ENCODE data around the gene RUNDC1. TPM values are rescaled to one million over a fixed set of nuclear protein-coding genes. Genes with fewer than 3 reads are reported as not detected.
"Not testable (repeated sequence)": the region's sequence is repeated elsewhere in the genome, so short reads cannot be mapped to it uniquely, and the experiment has no call there.

Gene RUNDC1
- total RNA-seq, 1 experiment from 2014 or later: 11.2 TPM

DNA sequence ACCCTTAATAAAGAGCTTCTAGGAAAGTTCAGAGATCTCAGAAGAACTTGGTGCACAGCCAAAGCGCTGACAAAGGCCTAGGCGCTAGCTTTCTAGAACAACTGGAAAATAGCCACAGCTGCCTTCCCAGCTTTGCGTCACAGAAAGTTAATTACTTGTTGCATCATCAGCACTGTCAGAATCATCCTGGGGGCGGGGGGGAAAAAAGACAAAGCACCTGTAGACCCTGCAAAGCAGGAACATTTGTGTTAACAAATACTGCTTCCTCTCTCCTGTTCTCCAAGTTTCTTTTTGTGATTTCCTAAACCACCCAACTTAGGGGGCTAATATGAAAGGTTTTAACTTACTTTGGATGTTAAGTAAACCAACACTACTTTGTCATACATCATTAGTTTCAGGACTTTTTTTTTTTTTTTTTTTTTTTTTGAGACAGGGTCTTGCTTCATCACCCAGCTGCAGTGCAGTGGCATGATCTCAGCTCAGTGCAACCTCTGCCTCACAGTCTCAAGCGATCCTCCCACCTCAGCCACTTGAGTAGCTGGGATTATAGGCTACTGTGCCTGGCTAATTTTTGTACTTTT lies 11.3 kb upstream of the RUNDC1 start:
- in situ Hi-C loops (cut with HindIII; ENCODE audit: low pct_unique_long_range_greater_than_20kb, low sequenced_read_pairs) (no loop called here), intact Hi-C loops (cut with micrococcal nuclease; ENCODE audit: unreplicated experiment) (no loop called here)
- no peaks in the 10 kb centered on the region for H3K36me3 ChIP-seq (ENCODE audit: control insufficient read depth, insufficient read depth, low read length)
- CTCF ChIA-PET: no interaction called here
- POLR2A ChIA-PET: interaction anchor here (0.6 to 0.7 kb wide), 4 partner anchors 9 to 135 kb away, joined by 5 to 10 read pairs (median 7); no protein-coding TSS in a partner anchor
- no peak overlapping the region for H3K4me3 ChIP-seq (ENCODE audit: low read depth in 2 of 2, low read length in 2 of 2)
- no TSS peak for BruUV-seq (replicated peaks)
- ATAC-seq (no peak), DNase-seq (ENCODE audit: low read depth, low spot score) (no peak)
- no peaks in the 10 kb centered on the region for H3K4me1 ChIP-seq (ENCODE audit: control insufficient read depth, insufficient read depth, low read length)
- H3K9me3 ChIP-seq (ENCODE audit: control insufficient read depth, insufficient read depth, low read depth, low read length): no peaks in the 10 kb centered on the region
- TF ChIP-seq TCF7L2 (IDR thresholded peaks at IDR 0.05; ENCODE audit: low read depth, low read length) (no peak), POLR2AphosphoS5 (IDR thresholded peaks at IDR 0.05; ENCODE audit: low read depth, low read length) (no peak), SIN3A (IDR thresholded peaks at IDR 0.05; ENCODE audit: borderline replicate concordance, insufficient read depth, low read depth, low read length) (no peak), REST (IDR thresholded peaks at IDR 0.05; ENCODE audit: insufficient read depth in 1 of 2, low read depth in 2 of 2, low read length in 1 of 2) (no peak)
- TF ChIP-seq, protein P1, sequence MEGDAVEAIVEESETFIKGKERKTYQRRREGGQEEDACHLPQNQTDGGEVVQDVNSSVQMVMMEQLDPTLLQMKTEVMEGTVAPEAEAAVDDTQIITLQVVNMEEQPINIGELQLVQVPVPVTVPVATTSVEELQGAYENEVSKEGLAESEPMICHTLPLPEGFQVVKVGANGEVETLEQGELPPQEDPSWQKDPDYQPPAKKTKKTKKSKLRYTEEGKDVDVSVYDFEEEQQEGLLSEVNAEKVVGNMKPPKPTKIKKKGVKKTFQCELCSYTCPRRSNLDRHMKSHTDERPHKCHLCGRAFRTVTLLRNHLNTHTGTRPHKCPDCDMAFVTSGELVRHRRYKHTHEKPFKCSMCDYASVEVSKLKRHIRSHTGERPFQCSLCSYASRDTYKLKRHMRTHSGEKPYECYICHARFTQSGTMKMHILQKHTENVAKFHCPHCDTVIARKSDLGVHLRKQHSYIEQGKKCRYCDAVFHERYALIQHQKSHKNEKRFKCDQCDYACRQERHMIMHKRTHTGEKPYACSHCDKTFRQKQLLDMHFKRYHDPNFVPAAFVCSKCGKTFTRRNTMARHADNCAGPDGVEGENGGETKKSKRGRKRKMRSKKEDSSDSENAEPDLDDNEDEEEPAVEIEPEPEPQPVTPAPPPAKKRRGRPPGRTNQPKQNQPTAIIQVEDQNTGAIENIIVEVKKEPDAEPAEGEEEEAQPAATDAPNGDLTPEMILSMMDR (IDR thresholded peaks at IDR 0.05): no peak
- no peak overlapping the region for H3K27ac ChIP-seq (ENCODE audit: low read length)
- no peaks in the 10 kb centered on the region for H3K27me3 ChIP-seq (ENCODE audit: control insufficient read depth, insufficient read depth, low read length)

DNA sequence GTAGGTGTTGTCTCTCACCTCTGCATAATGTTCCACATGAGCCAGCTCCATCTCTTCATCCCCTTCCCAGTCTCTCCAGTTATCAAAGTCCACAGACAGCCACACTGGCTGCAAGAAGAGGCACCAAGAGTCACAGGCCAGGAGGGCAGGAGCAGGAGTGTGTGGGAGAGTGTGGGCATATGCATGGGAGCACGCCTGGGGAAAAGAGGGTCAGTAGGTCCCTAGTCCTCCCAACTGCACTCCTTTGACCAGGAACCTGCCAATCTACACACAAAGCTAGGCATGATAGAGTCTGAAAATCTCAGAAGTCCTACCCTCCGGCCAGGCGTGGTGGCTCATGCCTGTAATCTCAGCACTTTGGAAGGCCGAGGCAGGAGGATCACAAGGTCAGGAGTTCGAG lies 8.8 kb upstream of the RUNDC1 start:
- H3K27me3 ChIP-seq (ENCODE audit: control insufficient read depth, insufficient read depth, low read length): no peaks in the 10 kb centered on the region
- ATAC-seq (peak; percentile 45; the same call in 1 of the 2 replicates), DNase-seq (ENCODE audit: low read depth, low spot score) (no peak)
- CTCF ChIA-PET: no interaction called here
- POLR2A ChIA-PET: no interaction called here
- H3K36me3 ChIP-seq (ENCODE audit: control insufficient read depth, insufficient read depth, low read length): no peaks in the 10 kb centered on the region
- no peak overlapping the region for H3K27ac ChIP-seq (ENCODE audit: low read length)
- H3K9me3 ChIP-seq (ENCODE audit: control insufficient read depth, insufficient read depth, low read depth, low read length): no peaks in the 10 kb centered on the region
- no peaks in the 10 kb centered on the region for H3K4me1 ChIP-seq (ENCODE audit: control insufficient read depth, insufficient read depth, low read length)
- BruUV-seq (replicated peaks): no TSS peak
- in situ Hi-C loops (cut with HindIII; ENCODE audit: low pct_unique_long_range_greater_than_20kb, low sequenced_read_pairs): no loop called here
- no peak overlapping the region for H3K4me3 ChIP-seq (ENCODE audit: low read depth in 2 of 2, low read length in 2 of 2)
- intact Hi-C loops (cut with micrococcal nuclease; ENCODE audit: unreplicated experiment): no loop called here
- TF ChIP-seq REST (IDR thresholded peaks at IDR 0.05; ENCODE audit: insufficient read depth in 1 of 2, low read depth in 2 of 2, low read length in 1 of 2): no peak
- no peak for TF ChIP-seq TCF7L2 (IDR thresholded peaks at IDR 0.05; ENCODE audit: low read depth, low read length)
- TF ChIP-seq SIN3A (IDR thresholded peaks at IDR 0.05; ENCODE audit: borderline replicate concordance, insufficient read depth, low read depth, low read length): no peak
- TF ChIP-seq, protein P1 (IDR thresholded peaks at IDR 0.05): no peak
- no peak for TF ChIP-seq POLR2AphosphoS5 (IDR thresholded peaks at IDR 0.05; ENCODE audit: low read depth, low read length)

DNA sequence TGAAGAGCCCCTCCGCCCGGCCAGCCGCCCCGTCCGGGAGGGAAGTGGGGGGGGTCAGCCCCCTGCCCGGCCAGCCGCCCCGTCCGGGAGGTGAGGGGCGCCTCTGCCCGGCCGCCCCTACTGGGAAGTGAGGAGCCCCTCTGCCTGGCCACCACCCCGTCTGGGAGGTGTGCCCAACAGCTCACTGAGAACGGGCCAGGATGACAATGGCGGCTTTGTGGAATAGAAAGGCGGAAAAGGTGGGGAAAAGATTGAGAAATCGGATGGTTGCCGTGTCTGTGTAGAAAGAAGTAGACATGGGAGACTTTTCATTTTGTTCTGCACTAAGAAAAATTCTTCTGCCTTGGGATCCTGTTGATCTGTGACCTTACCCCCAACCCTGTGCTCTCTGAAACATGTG lies 7.0 kb upstream of the RUNDC1 start:
- BruUV-seq (replicated peaks): not testable (repeated sequence)

More for the DNA sequence above, 7.0 kb upstream of the RUNDC1 start:
- H3K4me1 ChIP-seq (ENCODE audit: control insufficient read depth, insufficient read depth, low read length); H3K9me3 ChIP-seq (ENCODE audit: control insufficient read depth, insufficient read depth, low read depth, low read length); intact Hi-C loops (cut with micrococcal nuclease; ENCODE audit: unreplicated experiment); in situ Hi-C loops (cut with HindIII; ENCODE audit: low pct_unique_long_range_greater_than_20kb, low sequenced_read_pairs); POLR2A ChIA-PET; H3K4me3 ChIP-seq (ENCODE audit: low read depth in 2 of 2, low read length in 2 of 2); H3K27ac ChIP-seq (ENCODE audit: low read length); CTCF ChIA-PET; DNase-seq (ENCODE audit: low read depth, low spot score); H3K27me3 ChIP-seq (ENCODE audit: control insufficient read depth, insufficient read depth, low read length); H3K36me3 ChIP-seq (ENCODE audit: control insufficient read depth, insufficient read depth, low read length); ATAC-seq: not testable (repeated sequence)
